Left lung (tissue), 10 donors: ENCODE data around the gene RCBTB1. TPM values are rescaled to one million over a fixed set of nuclear protein-coding genes. Genes with fewer than 3 reads are reported as not detected.
A peak's percentile ranks its signal among the peaks of the same experiment; 100 is the strongest.

ENCODE experiments used
- ATAC-seq: fragments of 200-7000 bp; cut with Tn5 transposase; one replicate; pipeline ENCODE4 v1.9.1; 2020; ENCODE audit warnings: moderate library complexity
- DNase-seq, 4 donors: peaks; one replicate each; pipeline ENCODE4 v3.0.0-alpha.2; 2013 to 2020
- H3K27ac ChIP-seq, 2 donors: fragments of 200-600 bp; sonication (generic) in 1 of 2; one replicate each; pipeline versions ENCODE4 v1.5.0 to v1.8.0; 2020 to 2021
- H3K27me3 ChIP-seq, 2 donors: fragments of 200-600 bp; sonication (generic) in 1 of 2; one replicate each; pipeline versions ENCODE4 v1.5.0 to v1.8.0; 2020 to 2021
- H3K36me3 ChIP-seq, 2 donors: fragments of 200-600 bp; sonication (generic) in 1 of 2; one replicate each; pipeline versions ENCODE4 v1.5.0 to v1.8.0; 2020 to 2021
- H3K4me1 ChIP-seq, 2 donors: fragments of 200-600 bp; one replicate each; pipeline ENCODE4 v1.8.0; 2021
- H3K4me3 ChIP-seq, 2 donors: fragments of 200-600 bp; sonication (generic) in 1 of 2; one replicate each; pipeline versions ENCODE4 v1.5.0 to v1.8.0; 2020 to 2021; ENCODE audit warnings: mild to moderate bottlenecking in 1 of 2
- H3K9me3 ChIP-seq, 2 donors: fragments of 200-600 bp; sonication (generic) in 1 of 2; one replicate each; pipeline versions ENCODE4 v1.5.0 to v1.8.0; 2020 to 2021
- CTCF ChIP-seq, 2 donors: fragments of 200-600 bp; sonication (generic) in 1 of 2; IDR thresholded peaks; one replicate each; pipeline versions ENCODE4 v1.5.0 to v1.8.0; 2021; ENCODE audit warnings: antibody characterized with exemption in 2 of 2
- intact Hi-C, 2 donors: fragments of 100-400 bp; cut with DNase I; formaldehyde crosslinking; loops; one replicate each; pipeline versions ENCODE4 v1.11.2 to v1.14.2; 2022
- polyA plus RNA-seq, 6 donors: library from polyadenylated mRNA; unstranded; fragments of 120-200 nt; gene quantifications; one replicate each; pipeline ENCODE4 v1.2.1, GENCODE V29; 2013; ENCODE audit not compliant: insufficient read length in 6 of 6
- total RNA-seq, 2 donors: library from RNA; stranded (reverse); fragmentation: NEBNext Ultra II Directional; extraction: Animal tissue kit (Norgen Biotek cat#: 25700); gene quantifications; one replicate each; pipeline ENCODE4 v1.2.1, GENCODE V29; 2021
- donor health status: DM: no; HTN: yes; CAD: no.
- donor health status: DM: no; HTN: no; CAD: no.

RCBTB1 gene
- total and polyA plus RNA-seq, 8 donors = 24.1 to 39.8 (median 35.4) TPM

DNA sequence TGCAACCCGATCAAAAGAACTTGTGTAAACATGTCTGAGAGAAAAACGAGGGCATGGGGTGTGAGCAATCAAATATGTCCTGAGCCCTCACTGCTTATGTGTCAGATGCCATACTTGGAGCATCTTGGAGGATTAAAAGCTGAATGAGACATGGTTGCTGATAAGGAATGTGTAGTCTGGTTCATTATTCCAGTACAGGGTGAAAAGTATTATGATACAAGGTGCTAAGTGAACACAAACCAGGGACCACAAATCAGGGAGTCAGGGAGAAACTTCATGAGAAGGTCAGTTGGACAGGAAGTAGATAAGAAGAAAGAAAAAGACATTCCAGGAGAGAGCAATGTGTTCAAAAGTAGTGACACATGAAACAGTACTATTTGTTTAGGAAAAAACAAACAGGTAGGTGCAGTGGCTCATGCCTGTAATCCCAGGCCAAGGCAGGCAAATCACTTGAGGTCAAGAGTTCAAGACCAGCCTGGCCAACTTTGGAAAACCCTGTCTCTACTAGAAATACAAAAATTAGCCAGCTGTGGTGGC is 2.0 kb upstream of the RCBTB1 start:
- H3K27me3 ChIP-seq = no peaks in the 10 kb centered on the region
- no peak for ATAC-seq
- no peak for DNase-seq
- H3K4me1 ChIP-seq = peaks cover 0 to 24% of the 10 kb centered on the region in 2 donors
- H3K4me3 ChIP-seq = no peak overlapping the region
- no peak for TF ChIP-seq CTCF (IDR thresholded peaks at IDR 0.05)
- no peaks in the 10 kb centered on the region for H3K9me3 ChIP-seq
- no peak overlapping the region for H3K27ac ChIP-seq
- peaks cover 0 to 6% of the 10 kb centered on the region in 2 donors for H3K36me3 ChIP-seq
- intact Hi-C loops = no loop called here

DNA sequence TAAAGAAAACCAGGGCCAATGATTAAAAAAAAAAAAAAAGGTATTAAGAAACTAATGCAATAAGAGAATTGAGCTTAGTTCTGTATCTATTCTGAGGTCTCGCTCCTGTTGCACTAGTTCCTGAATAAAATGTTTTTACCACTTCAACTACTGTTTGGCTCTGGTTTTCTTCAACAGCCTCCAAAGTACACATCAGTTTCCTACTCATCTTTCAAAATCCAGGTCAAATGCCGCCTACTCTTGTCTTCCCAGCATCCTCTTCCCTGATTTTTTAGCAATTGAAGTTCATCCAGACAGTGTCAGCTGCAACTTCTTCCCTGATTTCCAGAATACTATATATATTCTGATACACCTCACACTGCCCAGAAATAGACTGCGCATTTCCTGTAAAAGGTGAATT is 1.4 kb upstream of the RCBTB1 start:
- ATAC-seq = no peak
- no peaks in the 10 kb centered on the region for H3K27me3 ChIP-seq
- peaks cover 0 to 24% of the 10 kb centered on the region in 2 donors for H3K4me1 ChIP-seq
- no peaks in the 10 kb centered on the region for H3K9me3 ChIP-seq
- TF ChIP-seq CTCF (IDR thresholded peaks at IDR 0.05) = no peak
- H3K27ac ChIP-seq = no peak overlapping the region
- H3K4me3 ChIP-seq = no peak overlapping the region
- DNase-seq = no peak
- intact Hi-C loops = no loop called here
- peaks cover 0 to 9% of the 10 kb centered on the region in 2 donors for H3K36me3 ChIP-seq

DNA sequence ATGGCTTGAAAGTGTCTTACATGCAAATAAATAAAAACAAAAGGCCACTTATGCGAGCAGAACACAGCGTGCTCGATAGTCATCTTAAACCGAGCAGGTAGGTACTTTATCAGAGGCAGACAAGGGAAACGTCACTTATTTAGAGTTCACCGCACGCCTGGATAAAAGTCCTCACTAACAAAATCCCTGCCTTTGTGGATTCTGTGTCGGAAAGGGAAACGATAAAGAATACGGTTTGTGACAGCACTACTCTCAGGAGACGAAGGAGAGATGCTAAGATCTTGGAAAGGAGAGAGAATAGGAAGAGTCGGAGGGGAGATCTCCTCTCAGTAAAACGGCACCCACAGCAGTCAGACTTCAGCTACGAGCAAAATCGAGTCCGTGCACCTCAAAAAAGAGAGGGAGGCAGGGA is 581 bp downstream of the RCBTB1 start:
- Histone ChIP-seq H3K9me3 (no peaks in the 10 kb centered on the region), H3K4me3 (peak overlapping the region; percentile 96 to 98), H3K27me3 (no peaks in the 10 kb centered on the region), H3K27ac (peak overlapping the region; percentile 74 to 86), H3K36me3 (peaks cover 0 to 22% of the 10 kb centered on the region in 2 donors), H3K4me1 (peaks cover 0 to 24% of the 10 kb centered on the region in 2 donors)
- ATAC-seq (peak; percentile 30), DNase-seq (no peak)
- TF ChIP-seq CTCF (IDR thresholded peaks at IDR 0.05) = no peak
- intact Hi-C loops = no loop called here

- intact Hi-C loops = no loop called here
- no peaks in the 10 kb centered on the region for H3K27me3 ChIP-seq
- TF ChIP-seq CTCF (IDR thresholded peaks at IDR 0.05) = no peak
These were observed 4.2 kb downstream of the RCBTB1 start for GRCh38 chr13:49580980-49581680.

GRCh38 chr13:49579501-49579900 is 5.9 kb downstream of the RCBTB1 start:
- Histone ChIP-seq H3K4me1 (peaks cover 0 to 12% of the 10 kb centered on the region in 2 donors), H3K4me3 (no peak overlapping the region), H3K27me3 (no peaks in the 10 kb centered on the region), H3K9me3 (no peaks in the 10 kb centered on the region), H3K27ac (no peak overlapping the region), H3K36me3 (peaks cover 0 to 31% of the 10 kb centered on the region in 2 donors)
- no peak for TF ChIP-seq CTCF (IDR thresholded peaks at IDR 0.05)
- no peak for DNase-seq
- intact Hi-C loops = no loop called here
- no peak for ATAC-seq

More at GRCh38 chr13:49580980-49581680, 4.2 kb downstream of the RCBTB1 start:
- DNase-seq = no peak
- no peak overlapping the region for H3K4me3 ChIP-seq
- ATAC-seq = no peak
- H3K9me3 ChIP-seq = no peaks in the 10 kb centered on the region
- no peak overlapping the region for H3K27ac ChIP-seq
- H3K4me1 ChIP-seq = peaks cover 0 to 21% of the 10 kb centered on the region in 2 donors
- peaks cover 0 to 31% of the 10 kb centered on the region in 2 donors for H3K36me3 ChIP-seq
